GM19238 (cell line): ENCODE measurements around the gene NOS1AP.
"Not testable (repeated sequence)": the region's sequence is repeated elsewhere in the genome, so short reads cannot be mapped to it uniquely, and the experiment has no call there.

ENCODE experiments used
- DNase-seq: peaks from one replicate; pipeline ENCODE4 v3.0.0; 2011; ENCODE audit warnings: low spot score; ENCODE audit not compliant: insufficient read length

NOS1AP gene

DNA sequence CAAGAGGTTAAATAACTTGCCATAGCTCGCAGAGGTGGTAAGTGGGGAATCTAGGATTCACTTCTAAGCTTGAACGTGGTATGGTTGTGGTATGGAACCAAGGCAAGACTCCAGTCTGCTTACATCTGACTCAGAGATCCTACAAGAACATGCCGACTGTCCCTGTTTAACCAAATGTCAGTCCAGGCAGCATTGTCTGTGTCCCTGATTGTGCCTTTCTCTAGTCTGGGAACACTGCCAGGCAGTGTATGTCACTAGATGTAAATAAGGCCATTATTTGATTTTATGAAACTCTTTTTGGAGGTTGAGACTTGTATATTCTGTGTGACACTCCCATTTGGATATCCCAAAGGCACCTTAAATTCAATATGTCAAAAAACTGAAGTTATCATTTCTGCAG, 96.0 kb downstream of the NOS1AP start:
- DNase-seq, result no peak

DNA sequence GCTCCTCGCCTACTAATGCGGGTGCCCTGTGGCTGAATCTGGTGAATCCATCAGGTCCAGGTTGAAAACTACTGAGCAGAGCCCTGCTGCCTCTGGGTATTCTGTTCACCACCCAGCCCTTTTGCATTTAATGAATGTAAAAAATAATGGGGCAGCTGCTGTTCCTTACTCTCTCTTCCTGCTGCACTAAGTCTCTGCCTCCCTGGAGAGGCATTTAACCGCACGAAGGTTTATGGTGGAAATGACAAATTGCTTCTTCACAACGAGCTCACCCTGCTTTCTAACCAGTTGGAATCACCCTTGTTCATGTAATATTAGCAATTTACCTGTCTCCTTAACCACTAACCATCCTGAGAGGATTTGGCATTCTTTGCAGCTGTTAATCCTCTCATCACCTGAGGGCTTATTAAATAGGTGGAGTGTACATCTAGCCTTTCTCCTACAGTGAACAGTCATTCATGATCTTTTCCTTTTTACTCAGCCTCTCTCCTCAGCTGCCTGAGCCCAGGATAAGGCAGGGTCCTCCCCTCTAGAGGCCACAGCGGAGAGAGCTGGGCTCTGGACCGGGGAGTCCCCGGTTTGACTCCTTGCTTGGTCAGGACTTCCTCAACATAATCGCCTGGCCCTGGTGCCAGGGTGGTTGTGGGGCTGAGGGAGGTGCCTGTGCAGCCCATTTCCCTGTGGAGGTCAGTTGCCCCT, 97.6 kb downstream of the NOS1AP start:
- DNase-seq, result no peak

DNA sequence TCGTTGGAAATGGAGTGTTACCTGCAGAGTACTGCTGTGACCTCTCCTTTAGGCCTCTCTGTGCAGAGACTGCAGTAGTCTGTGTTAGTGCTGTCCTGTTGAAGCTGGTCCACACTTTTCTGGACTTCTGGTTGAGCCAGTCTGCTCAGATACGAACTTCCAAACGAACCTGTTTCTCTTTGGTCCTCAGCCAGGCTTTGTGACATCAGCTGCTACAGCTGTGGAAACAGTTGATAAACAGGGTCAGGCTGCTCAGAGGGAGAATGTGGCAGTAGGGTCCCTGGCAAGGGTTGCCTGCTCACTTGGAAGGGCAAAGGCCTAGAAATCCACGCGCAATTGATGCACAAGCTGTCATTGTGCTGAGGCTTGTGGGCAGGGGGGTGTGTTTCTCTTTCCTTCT, 98.8 kb downstream of the NOS1AP start:
- DNase-seq, result no peak

DNA sequence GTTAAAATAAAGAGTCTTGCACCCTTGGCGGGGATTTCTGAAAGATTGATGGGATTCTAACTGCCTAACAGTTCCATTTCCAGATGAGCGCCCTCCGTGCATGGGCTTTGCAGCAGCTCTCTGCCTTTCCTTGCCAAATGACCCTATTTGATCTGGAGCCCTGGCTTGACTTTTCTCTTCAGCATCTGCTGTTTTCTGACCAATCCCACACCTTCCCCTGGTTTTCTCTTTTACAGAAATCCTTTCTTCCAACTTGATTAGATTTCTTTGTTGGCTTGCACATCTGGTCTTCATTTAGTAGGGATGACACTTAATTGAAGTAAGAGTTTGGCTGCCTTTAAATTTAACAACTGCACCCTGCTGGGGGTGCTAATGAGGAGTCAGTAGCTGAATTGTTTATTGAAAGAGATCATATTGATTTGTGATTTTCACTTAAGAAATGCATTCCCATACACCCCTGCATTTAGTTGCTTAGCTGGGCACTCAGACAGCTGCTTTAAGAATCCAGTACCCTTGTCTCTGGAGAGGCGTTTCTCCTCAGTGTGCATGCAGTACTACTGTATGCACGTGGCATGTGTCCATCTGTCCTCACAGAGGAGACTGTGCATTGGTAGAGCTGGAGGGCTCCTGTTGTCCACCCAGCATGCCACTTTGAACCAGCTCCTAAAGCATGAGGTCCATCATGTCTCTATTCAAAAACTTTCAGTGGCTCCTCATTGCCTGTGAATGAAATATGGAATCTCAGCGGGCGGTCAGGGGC, 99.7 kb downstream of the NOS1AP start:
- no peak for DNase-seq

DNA sequence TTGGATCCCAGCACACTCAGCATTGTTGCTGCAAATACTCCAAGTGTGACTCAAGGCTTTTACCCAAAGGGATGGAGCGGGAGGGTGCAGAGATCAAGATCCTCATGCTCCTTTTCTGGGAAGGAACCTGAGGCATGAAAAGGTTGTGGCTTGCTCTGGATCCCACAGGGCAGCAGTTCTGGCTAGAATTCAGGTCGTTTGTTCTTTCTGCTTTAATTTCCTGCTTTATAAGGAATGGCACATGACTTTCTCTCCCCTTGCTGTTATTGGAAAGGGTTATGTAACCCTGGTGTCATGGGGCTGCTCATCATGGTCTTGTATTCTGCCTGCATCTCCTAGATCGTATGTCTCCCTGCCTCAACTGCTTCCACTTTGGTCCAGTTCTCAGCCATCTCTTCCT, 101.6 kb downstream of the NOS1AP start:
- no peak for DNase-seq

DNA sequence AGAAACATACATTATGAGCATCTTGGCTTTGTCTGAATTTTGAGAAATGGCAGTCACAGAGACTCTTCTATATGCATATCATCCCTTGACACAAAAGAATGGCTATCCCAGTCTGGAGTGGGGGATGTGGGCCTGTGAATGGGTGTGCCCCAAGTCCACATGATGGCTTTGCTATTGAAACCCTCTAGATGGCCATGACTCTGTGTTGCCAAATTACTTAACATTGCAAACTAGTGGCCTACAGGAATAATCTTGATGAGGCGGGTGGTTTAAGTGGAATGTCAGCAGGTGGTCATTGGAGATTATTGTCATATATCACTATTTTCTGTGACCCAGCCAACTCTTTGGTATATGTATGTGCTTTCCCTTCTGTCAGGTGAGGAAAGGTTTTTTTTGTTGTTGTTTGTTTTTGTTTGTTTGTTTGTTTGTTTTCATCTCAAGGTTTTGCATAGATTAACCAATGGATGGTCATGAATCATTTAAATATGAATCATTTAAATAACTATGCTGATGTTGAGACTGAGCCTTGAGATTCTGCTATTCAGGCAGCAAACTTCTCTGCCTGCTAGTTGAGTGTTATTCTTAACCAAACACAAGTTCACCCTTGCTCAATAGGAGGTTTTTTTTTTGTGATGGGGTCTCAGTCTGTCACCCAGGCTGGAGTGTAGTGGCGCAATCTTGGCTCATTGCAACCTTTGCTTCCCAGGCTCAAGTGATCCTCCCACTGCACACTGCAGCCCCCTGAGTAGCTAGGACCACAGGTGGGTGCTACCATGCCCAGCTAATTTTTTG, 103.0 kb downstream of the NOS1AP start:
- DNase-seq, result no peak

DNA sequence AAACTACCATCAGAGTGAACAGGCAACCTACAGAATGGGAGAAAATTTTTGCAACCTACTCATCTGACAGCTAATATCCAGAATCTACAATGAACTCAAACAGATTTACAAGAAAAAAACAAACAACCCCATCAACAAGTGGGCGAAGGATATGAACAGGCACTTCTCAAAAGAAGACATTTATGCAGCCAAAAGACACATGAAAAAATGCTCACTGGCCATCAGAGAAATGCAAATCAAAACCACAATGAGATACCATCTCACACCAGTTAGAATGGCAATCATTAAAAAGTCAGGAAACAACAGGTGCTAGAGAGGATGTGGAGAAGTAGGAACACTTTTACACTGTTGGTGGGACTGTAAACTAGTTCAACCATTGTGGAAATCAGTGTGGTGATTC, 104.1 kb downstream of the NOS1AP start:
- DNase-seq, result not testable (repeated sequence)

DNA sequence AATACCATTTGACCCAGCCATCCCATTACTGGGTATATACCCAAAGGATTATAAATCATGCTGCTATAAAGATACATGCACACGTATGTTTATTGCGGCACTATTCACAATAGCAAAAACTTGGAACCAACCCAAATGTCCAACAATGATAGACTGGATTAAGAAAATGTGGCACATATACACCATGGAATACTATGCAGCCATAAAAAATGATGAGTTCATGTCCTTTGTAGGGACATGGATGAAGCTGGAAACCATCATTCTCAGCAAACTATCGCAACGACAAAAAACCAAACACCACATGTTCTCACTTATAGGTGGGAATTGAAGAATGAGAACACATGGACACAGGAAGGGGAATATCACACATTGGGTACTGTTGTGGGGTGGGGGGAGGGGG, 104.5 kb downstream of the NOS1AP start:
- DNase-seq, result not testable (repeated sequence)

DNA sequence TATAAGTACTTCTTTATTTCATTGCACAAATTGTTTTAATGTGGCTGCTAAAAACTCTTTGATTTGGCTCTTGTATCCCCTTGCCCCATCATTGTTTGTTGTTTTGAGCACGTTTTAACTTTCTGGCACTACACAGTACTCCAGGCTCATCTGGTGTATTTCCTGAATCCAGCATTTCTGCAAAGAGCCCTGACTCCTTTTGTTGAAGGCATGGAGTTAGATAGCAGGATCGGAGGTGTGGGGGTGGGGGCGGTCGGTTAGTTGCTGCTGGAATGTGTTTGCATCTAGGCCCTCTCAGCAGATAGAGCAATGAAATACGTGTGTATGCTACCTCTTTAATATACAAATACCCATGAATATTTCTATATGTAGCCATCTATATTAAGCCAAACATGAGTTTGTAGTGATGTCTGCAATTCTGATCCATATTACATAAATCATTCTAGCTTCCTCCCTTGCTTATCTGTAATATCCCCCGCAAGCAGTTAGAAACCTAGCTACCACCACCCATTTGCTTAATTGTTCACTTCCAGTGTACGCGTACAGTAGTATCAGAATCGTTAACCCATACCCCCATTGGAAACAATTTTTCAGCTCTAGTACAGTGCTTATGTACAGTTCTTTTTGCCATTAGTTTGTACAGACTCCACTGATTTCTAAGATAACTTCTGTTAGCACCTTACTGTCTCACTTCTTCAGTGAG, 106.0 kb downstream of the NOS1AP start:
- no peak for DNase-seq

DNA sequence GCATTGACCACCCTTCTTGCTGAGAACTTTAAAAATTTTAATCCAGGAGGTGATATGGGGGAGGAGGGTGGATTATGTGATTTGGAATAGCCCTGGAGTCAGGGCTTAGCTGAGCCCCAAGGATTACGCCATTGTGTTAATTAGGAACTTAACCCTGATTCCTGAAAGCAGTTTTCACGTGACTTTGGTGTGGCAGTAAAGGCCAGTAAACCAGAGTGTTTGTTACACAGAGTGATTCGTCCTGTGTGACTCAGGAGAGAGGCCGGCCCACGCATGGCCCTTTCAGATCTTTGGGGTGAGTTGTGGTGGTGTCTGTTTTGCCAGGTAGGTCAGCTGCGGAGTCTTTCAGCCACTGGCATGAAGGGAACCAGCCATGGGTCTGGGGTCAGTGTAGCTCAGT, 107.6 kb downstream of the NOS1AP start:
- DNase-seq, result no peak

DNA sequence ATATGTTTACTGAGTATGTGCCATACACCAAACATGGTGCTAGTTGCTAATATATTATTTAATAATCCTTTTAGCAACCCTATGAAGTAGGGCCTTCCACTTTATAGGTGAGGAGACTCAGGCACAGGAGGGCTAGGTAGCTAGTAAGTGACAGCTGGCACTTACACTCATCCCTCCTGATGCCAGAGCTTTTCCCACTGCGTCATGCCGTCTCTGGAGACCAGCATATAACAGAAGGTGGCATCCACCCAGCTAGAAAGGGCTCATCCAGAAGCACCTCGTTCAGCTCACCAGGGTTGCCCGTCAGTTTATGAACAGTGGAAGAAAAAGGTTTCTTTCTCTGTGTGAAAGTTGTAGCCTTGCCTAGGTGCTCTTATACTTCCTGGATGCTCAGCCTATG, 108.9 kb downstream of the NOS1AP start:
- no peak for DNase-seq

DNA sequence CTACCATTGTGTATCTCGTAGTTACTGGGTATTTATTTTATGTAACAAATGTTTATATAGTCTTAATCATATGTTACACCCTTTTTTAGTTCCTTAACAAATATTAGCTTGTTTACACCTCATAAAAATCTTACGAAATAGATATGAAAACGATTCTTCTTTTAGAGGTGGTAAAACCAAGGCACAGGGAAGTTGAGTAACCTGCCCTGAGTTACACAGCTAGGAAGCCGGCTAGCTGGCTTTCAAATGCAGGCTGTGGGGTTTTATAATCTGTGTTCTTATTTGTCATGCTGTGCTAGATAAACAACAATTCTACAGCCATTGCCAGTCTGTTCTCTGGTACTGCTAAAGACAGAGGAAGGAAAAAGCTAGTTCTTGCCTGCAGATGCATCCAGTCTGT, 109.6 kb downstream of the NOS1AP start:
- DNase-seq, result no peak

DNA sequence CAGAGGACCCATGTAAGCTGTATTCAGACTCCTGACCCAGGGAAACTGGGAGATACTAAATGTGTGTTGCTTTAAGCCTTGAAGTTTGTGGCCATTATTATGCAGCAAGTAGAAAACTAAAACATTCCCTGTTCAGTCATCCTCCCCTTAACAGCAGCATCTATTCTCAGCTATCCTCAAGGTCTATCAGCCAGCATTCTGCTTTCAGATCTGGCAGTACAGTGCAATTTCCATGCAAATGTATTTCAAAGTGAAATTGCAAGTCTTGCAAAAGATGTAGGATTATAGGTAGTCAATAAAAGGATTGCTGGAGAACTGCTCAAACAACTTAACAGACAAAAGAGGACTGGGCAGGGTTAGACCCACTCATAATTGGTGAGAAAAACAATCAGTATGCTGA, 111.3 kb downstream of the NOS1AP start:
- DNase-seq, result no peak

DNA sequence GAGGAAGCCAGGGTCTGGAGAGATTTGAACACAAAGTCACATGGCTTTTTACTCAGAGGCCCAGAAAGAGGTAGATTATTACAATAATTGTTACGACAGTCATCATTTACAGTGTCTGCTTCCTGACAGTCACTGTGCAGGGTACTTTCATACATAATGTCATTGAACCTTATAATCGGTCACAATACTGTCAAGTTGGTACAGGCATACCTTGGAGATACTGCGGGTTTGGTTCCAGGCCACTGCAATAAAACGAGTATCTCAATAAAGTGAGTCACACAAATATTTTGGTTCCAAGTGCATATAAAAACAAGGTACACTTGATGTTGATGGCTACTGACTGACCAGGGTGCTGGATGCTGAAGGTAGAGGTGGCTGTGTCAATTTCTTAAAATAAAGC, 112.6 kb downstream of the NOS1AP start:
- no peak for DNase-seq

DNA sequence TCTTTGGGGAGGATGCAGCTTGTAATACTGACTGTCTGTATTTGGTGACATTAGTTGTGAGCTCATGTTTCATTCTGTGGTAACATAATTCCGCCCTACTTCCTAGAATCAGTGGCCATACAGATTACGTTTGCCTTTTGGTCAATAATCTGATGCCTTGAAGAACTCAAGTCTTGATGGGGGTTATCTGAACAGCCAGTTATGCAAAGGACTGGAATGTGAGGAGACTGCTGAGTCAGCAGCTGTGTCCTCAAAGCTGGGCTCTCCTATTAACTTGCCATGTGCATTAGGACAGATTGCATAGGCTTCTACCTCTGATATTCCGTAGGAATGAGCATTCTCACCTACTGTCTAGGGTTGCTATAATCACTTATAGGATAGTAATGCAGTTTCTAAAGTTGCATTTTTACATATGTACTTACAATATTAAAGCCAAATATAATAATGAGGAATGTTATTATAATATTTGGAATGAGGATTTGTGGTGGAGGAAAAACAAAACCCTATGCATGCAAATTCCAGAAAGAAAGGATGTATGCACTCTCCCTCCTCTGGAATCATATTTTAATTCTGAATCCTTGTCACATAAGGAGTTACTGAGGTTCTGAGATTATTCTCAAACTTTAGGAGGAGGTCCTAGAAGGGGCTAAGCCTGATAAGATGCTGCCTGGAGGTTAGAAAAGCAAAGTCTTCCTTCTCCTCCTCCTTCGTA, 116.0 kb downstream of the NOS1AP start:
- no peak for DNase-seq

DNA sequence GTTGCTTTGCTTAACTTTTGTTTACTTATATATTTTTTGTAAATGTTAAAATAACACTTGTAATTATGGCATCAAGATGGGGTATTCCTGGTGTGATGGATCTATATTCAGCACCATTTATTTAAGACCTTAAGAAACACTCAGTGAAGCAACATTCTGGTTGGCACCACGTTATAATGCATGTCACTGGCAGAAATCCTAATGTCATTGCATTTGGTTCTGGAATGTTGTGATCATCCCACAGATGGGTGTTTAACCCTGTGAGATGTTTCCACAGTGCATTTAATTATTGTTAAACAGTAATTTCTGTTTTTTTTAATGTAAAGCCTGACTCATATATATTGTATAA, 116.5 kb downstream of the NOS1AP start:
- DNase-seq, result no peak

DNA sequence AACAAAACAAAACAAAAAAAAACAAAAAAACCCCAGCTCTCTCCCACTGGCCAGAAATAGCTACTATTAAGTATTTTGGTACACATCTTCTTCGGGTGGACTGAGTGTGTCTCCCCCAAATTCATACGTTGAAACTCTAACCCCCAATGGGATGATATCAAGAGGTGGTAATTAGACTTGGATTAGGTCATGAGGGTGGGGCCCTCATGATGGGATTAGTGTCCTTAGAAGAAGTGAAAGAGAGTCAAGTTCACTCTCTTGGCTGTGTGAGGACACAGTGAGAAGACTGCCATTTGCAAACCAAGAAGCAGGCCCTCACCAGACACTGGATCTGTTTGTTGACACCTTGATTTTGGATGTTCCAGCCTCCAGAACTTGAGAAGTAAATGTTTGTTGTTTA, 116.9 kb downstream of the NOS1AP start:
- no peak for DNase-seq

DNA sequence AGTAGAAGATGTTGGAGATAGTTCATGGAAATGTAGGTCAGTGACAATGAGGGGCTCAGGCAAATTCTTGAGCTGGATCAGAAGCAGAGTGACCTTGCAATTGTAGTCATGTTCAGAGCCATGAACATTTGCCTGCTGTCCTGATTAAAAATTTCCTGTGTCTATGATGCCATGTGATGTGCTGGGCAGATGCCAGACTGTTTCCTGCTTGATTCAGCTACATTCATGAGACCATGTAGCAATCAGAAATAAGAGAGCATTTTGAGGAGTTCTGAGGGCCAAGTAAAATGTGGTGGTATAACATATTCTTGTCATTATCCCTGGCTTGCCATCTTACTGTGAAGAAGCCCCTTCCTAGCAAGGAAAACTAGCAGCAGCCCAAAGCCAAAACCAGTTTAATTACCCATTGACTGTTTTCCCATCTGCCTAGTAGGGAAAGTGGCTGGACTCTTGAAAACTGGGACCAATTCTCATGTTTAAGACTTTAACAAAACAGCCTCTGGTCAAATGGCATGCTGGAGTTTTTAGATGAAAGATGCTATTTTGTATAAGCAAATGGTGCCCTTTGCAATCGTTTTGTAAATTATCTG, 118.3 kb downstream of the NOS1AP start:
- no peak for DNase-seq

DNA sequence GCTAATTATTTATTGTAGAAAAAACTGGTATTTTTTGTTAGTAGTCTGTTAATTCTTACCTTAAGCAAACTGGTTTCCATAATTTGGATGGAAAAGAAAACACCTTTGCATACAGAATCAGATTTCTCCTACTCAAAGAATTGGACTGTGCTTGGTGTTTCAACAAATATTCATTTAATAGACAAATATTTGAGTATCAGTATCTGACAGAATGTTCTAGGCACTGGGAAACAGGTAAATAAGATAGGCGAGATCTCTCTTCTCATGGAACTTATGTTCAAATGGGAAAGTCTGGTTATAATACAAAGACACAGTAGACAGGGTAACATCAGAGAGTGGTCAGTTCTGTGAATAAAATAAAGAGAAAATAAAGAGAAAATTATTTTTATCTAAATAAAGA, 119.9 kb downstream of the NOS1AP start:
- DNase-seq, result no peak

DNA sequence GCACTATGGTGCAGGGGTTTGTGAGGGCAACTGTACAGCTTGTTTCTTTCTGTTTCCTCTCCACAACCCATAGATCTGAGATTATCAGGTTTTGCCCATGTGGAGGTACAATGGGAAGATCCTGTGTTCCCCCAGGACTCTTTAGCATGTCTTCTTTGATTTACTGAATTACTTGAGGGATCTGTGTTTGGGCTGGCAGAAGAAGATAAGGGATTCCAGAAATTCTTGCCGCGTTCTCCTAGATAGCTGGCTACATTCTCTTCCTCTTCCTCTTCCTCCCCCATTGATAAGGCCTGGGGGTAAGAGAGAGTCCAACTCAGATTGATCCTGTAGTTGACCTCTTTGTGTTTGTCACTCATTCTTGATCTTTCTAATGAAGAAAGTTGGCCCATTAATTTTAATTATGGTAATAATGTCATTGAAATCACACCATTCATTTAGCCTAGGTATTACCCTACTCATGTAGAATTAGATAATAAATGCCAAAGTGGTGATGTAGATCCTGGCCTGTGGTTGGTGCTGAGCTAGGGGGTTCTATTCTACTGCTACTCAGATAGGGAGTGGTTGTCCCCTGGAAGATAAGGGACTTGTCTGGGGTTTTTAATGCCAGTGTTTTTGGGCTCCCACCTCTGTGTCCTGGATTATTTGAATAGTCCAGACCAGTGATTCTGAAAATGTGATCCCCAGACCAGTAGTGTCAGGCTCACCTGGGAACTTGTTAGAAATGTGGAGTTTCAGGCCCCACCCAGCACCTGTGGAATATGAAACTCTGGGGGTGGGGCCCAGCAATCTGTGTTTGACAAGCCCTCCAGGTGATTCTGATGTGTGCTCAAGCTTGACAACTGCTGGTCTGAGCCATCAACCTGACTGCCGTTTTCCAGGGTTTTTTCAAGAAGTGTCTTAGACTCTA, 122.2 kb downstream of the NOS1AP start:
- DNase-seq, result no peak
